A549 (cell line): ENCODE measurements around the gene MYORG. TPM values are rescaled to one million over a fixed set of nuclear protein-coding genes. Genes with fewer than 3 reads are reported as not detected.

Experiments
- ATAC-seq, 2 experiments: fragments of 200-7000 bp in 1 of 2; fragments of >200 bp in 1 of 2; cut with Nextera tagmentation in 1 of 2; cut with Tn5 transposase in 1 of 2; 3 replicates each; pipeline versions ENCODE4 v1.8.0 to v1.9.1; 2018 to 2020; ENCODE audit warnings: mild to moderate bottlenecking in 1 of 2, moderate library complexity in 1 of 2
- CTCF ChIA-PET: fragments of 300-600 bp; sonication (Branson Sonifier 250); formaldehyde crosslinking; extraction: SDS; loops from one replicate; lab custom pipeline; 2021; ENCODE audit warnings: antibody characterized with exemption, inconsistent platforms; lab: Yijun Ruan, JAX
- POLR2A ChIA-PET: fragments of 350-600 bp; formaldehyde crosslinking; extraction: SDS; loops from one replicate; lab custom pipeline; 2021; ENCODE audit warnings: antibody characterized with exemption, inconsistent platforms; lab: Yijun Ruan, JAX
- DNase-seq, 2 experiments: peaks; one replicate each; pipeline versions ENCODE4 v3.0.0 to v3.0.0-alpha.2; 2011 to 2016; ENCODE audit warnings: low read depth in 1 of 2, low spot score in 1 of 2
- FAIRE-seq: peaks from 2 replicates; lab custom pipeline; 2011; peaks lifted over from hg19 to GRCh38; lab: Jason Lieb, UNC
- H3K27ac ChIP-seq, 2 experiments: fragments of >200 bp; sonication (Bioruptor Twin); formaldehyde crosslinking; 3 replicates each; pipeline ENCODE4 v1.5.1; 2016 to 2017
- H3K4me1 ChIP-seq: fragments of >200 bp; sonication (Bioruptor Twin); formaldehyde crosslinking; 3 replicates; pipeline ENCODE4 v1.6.1; 2016
- H3K4me2 ChIP-seq: fragments of >200 bp; sonication (Bioruptor Twin); formaldehyde crosslinking; 3 replicates; pipeline ENCODE4 v1.6.1; 2016
- H3K4me3 ChIP-seq: fragments of >200 bp; sonication (Bioruptor Twin); formaldehyde crosslinking; 3 replicates; pipeline ENCODE4 v1.5.1; 2016
- H3K9me3 ChIP-seq: fragments of >200 bp; sonication (Bioruptor Twin); formaldehyde crosslinking; 3 replicates; pipeline ENCODE4 v1.6.1; 2016
- BHLHE40 ChIP-seq: IDR thresholded peaks from 2 replicates; pipeline ENCODE4 v1.6.1; 2012; ENCODE audit warnings: low read depth, low read length, inconsistent platforms
- CEBPB ChIP-seq, 2 experiments: fragments of >200 bp in 1 of 2; sonication (Bioruptor Twin) in 1 of 2; formaldehyde crosslinking in 1 of 2; IDR thresholded peaks; 2 replicates each; pipeline ENCODE4 v1.6.1; 2012 to 2016
- EHMT2 ChIP-seq: fragments of 200-600 bp; sonication (generic); IDR thresholded peaks from 2 replicates; pipeline ENCODE4 v1.6.1; 2016; ENCODE audit warnings: antibody characterized with exemption, low read depth, mild to moderate bottlenecking, moderate library complexity
- EP300 ChIP-seq, 2 experiments: fragments of >200 bp; sonication (Bioruptor Twin); formaldehyde crosslinking; IDR thresholded peaks; 2 replicates in 1 of 2; 3 replicates in 1 of 2; pipeline ENCODE4 v1.6.1; 2016 to 2017
- ESRRA ChIP-seq: fragments of 150-350 bp; IDR thresholded peaks from 2 replicates; pipeline ENCODE4 v1.6.1; 2014; ENCODE audit warnings: mild to moderate bottlenecking, low read length, borderline replicate concordance
- FOSL2 ChIP-seq, 2 experiments: fragments of 450-650 bp in 1 of 2; fragments of >200 bp in 1 of 2; sonication (Bioruptor Twin) in 1 of 2; formaldehyde crosslinking; IDR thresholded peaks; 2 replicates each; pipeline versions ENCODE4 v1.5.0 to v1.6.1; 2016 to 2020; ENCODE audit warnings: mild to moderate bottlenecking in 1 of 2, moderate library complexity in 1 of 2
- GATA3 ChIP-seq: IDR thresholded peaks from 2 replicates; pipeline ENCODE4 v1.6.1; 2012; ENCODE audit warnings: borderline replicate concordance
- HDAC2 ChIP-seq: fragments of 200-600 bp; sonication (generic); IDR thresholded peaks from 2 replicates; pipeline ENCODE4 v1.6.1; 2016
- HEYL ChIP-seq: fragments of 250-450 bp; sonication (Bioruptor Pico); IDR thresholded peaks from 2 replicates; pipeline ENCODE4 v1.8.0; 2021; ENCODE audit warnings: mild to moderate bottlenecking, moderate library complexity
- HOXB13 ChIP-seq: fragments of 250-450 bp; sonication (Bioruptor Pico); IDR thresholded peaks from 2 replicates; pipeline ENCODE4 v1.5.0; 2020; ENCODE audit warnings: low read depth, mild to moderate bottlenecking, moderate library complexity
- JUN ChIP-seq, 2 experiments: fragments of >200 bp; sonication (Bioruptor Twin); formaldehyde crosslinking; IDR thresholded peaks; 2 replicates in 1 of 2; 3 replicates in 1 of 2; pipeline ENCODE4 v1.6.1; 2016 to 2017
- KDM1A ChIP-seq: fragments of 200-600 bp; sonication (generic); IDR thresholded peaks from 2 replicates; pipeline ENCODE4 v1.6.1; 2016; ENCODE audit warnings: low read depth, mild to moderate bottlenecking
- MYC ChIP-seq: IDR thresholded peaks from 2 replicates; pipeline ENCODE4 v1.6.1; 2012; ENCODE audit warnings: mild to moderate bottlenecking, inconsistent platforms, low read length, improper control_type of control experiment, borderline replicate concordance
- NPAS2 ChIP-seq: fragments of 250-450 bp; sonication (Bioruptor Pico); IDR thresholded peaks from 2 replicates; pipeline ENCODE4 v1.8.0; 2022; ENCODE audit warnings: mild to moderate bottlenecking, moderate library complexity, borderline replicate concordance
- NR3C1 ChIP-seq: fragments of >200 bp; sonication (Bioruptor Twin); formaldehyde crosslinking; IDR thresholded peaks from 3 replicates; pipeline ENCODE4 v1.6.1; 2017
- PHF8 ChIP-seq: fragments of 200-600 bp; sonication (generic); IDR thresholded peaks from 2 replicates; pipeline ENCODE4 v1.6.1; 2016; ENCODE audit warnings: low read depth, mild to moderate bottlenecking, antibody characterized with exemption, moderate library complexity, borderline replicate concordance
- POLR2AphosphoS2 ChIP-seq: conservative IDR thresholded peaks from 2 replicates; pipeline ENCODE4 v1.6.1; 2012; ENCODE audit warnings: low read length, improper control_type of control experiment, inconsistent platforms
- SMC3 ChIP-seq: fragments of >200 bp; sonication (Bioruptor Twin); formaldehyde crosslinking; IDR thresholded peaks from 3 replicates; pipeline ENCODE4 v1.6.1; 2018; ENCODE audit warnings: inconsistent platforms
- SREBF2 ChIP-seq: fragments of 450-650 bp; IDR thresholded peaks from 2 replicates; pipeline ENCODE4 v1.6.1; 2014; ENCODE audit warnings: mild to moderate bottlenecking, moderate library complexity
- ZFP36 ChIP-seq: fragments of 450-650 bp; IDR thresholded peaks from 2 replicates; pipeline ENCODE4 v1.6.1; 2014; ENCODE audit warnings: borderline replicate concordance; ENCODE audit not compliant: partially characterized antibody
- WGBS: methylation state at CpG from one replicate; pipeline ENCODE4 v1.1.6; 2017; ENCODE audit errors: missing lambda C conversion rate; 5-methylcytosine and 5-hydroxymethylcytosine counted together
- polyA plus RNA-seq, 4 experiments: library from polyadenylated mRNA; depleted of rRNA in 3 of 4; stranded (reverse); fragments of >200 nt; fragmentation: RNase III in 1 of 4; extraction: RNeasy Plus Mini Kit Qiagen cat#74134 plus additional on column Dnase treatment in 1 of 4; gene quantifications; 2 replicates in 3 of 4; 3 replicates in 1 of 4; pipeline ENCODE4 v1.2.3, GENCODE V29; 2011 to 2017
- TF ChIP-seq, protein P1 (sequence below): fragments of 150-350 bp; IDR thresholded peaks from 2 replicates; pipeline ENCODE4 v1.6.1; 2014; ENCODE audit warnings: low read depth, mild to moderate bottlenecking, low read length
- TF ChIP-seq, protein P2 (sequence below): fragments of >200 bp; sonication (Bioruptor Twin); formaldehyde crosslinking; IDR thresholded peaks from 3 replicates; pipeline ENCODE4 v1.5.1; 2016
- TF ChIP-seq, protein P3 (sequence below): fragments of 250-450 bp; sonication (Bioruptor Pico); IDR thresholded peaks from 2 replicates; pipeline ENCODE4 v1.5.0; 2020; ENCODE audit warnings: low read depth, mild to moderate bottlenecking, moderate library complexity

Gene MYORG
- polyA plus RNA-seq, 2 of the 4 experiments (the other 2 are of a cell fraction): 2.2 to 4.1 TPM

DNA sequence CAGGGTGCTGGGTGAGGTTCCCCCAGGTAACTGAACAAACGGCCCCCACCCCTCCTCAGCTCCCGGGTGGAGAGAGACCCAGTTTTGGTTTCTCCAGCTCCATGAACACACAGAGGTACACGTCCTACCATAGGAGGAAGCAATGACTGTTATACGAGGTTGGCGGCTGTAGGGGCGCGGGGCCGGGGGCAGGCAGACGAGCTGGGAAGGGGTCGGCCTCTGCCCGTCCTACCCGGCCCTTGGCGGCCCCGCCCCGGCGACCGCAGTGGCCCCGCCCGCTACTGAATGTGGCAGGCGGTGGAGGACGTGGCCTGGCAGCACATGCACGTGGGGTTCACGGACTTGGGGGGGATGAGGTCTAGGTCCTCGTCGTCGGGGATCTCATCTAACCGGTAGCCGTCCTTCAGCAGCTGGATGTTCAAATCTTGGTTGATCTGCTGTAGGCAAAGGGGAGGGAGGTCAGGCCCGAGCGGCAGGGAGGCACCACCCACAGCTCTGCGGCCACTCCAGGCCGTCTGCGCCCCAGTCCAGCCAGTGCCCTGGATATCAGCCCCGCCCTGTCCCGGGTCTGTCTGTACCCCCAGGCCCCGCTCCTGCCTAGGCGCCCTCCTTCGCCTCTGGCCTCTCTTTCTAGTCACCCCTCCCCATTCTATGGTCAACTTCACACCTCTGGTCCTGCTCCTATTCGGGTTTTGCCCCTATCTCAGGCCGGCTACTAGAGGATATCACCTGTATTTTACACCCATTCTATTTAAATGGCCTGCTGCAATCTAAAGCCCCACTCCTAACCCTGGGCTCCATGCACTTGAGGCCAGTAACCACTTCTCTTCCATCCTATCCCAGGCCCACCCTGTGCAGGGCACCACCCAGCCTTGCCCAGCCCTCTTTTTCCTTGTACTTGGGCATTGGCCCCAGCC lies 24.2 kb upstream of the MYORG start:
- H3K9me3 ChIP-seq: no peaks in the 10 kb centered on the region
- ATAC-seq (no peak), DNase-seq (no peak), FAIRE-seq (no peak)
- 91% methylated on average over 37 of the region's 40 CpGs for WGBS
- no peak overlapping the region for H3K4me2 ChIP-seq
- POLR2A ChIA-PET: no interaction called here
- H3K4me3 ChIP-seq: no peak overlapping the region
- CTCF ChIA-PET: interaction anchor here (0.6 to 1.3 kb wide), 4 partner anchors 9 to 191 kb away, joined by 3 to 6 read pairs (median 4); no protein-coding TSS in a partner anchor
- H3K27ac ChIP-seq: no peak overlapping the region
- no peak for TF ChIP-seq POLR2AphosphoS2
- TF ChIP-seq, protein P1, sequence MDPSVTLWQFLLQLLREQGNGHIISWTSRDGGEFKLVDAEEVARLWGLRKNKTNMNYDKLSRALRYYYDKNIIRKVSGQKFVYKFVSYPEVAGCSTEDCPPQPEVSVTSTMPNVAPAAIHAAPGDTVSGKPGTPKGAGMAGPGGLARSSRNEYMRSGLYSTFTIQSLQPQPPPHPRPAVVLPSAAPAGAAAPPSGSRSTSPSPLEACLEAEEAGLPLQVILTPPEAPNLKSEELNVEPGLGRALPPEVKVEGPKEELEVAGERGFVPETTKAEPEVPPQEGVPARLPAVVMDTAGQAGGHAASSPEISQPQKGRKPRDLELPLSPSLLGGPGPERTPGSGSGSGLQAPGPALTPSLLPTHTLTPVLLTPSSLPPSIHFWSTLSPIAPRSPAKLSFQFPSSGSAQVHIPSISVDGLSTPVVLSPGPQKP: no peak
- H3K4me1 ChIP-seq: 0 out of 3 replicates have a peak, but pooled peaks cover 3% of the 10 kb centered on the region

DNA sequence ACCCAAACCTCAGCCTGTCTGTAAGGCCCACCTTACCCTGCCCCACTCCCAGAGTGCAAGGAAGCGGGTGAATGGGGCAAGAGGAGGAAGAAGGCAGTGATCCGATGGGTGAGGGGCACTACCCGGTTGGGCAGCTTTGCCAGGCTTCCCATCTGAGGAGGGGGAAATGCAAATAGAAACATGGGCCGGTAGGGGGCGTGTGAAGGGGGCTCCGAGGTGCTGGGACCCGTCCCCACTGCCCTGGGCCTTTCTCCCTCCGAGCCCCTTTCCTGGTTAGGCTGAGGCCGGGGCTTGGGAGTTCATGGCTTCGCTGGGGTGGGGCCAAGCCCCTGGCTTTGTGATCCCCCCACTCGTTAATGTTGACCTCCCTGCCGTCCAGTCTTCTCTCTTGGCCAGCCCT lies 23.6 kb upstream of the MYORG start:
- Histone ChIP-seq H3K9me3 (no peaks in the 10 kb centered on the region), H3K4me3 (no peak overlapping the region), H3K4me2 (no peak overlapping the region), H3K27ac (no peak overlapping the region), H3K4me1 (0 out of 3 replicates have a peak, but pooled peaks cover 3% of the 10 kb centered on the region)
- 77% methylated on average over 12 of the region's 12 CpGs for WGBS
- ChIA-PET POLR2A (no interaction called here), CTCF (interaction anchor here (0.7 to 1.3 kb wide), 3 partner anchors 8 to 192 kb away, joined by 3 to 6 read pairs (median 4); no protein-coding TSS in a partner anchor)
- no peak for TF ChIP-seq POLR2AphosphoS2
- TF ChIP-seq KDM1A: no peak
- no peak for TF ChIP-seq GATA3
- DNase-seq (no peak), FAIRE-seq (no peak), ATAC-seq (no peak)

DNA sequence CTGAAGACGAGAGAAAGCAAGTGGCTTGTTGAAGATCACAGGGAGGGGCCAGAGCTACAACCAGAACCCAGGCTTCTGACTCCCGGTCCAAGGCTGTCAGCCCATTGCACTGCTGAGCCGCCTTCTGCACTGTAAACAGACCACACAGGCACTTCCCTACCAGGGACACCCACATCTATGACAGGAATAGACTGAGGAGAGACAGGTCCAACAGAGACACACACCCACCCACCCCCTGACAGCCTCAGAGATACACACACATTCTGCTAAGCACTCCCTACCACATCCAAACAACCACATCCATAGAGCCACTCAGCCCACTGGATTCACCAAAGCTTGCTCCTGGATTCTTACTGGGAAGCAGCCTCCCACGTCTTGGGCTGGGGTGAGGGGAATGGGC lies 23.0 kb upstream of the MYORG start:
- Histone ChIP-seq H3K27ac (no peak overlapping the region), H3K9me3 (no peaks in the 10 kb centered on the region), H3K4me2 (no peak overlapping the region), H3K4me1 (0 out of 3 replicates have a peak, but pooled peaks cover 3% of the 10 kb centered on the region), H3K4me3 (no peak overlapping the region)
- FAIRE-seq (no peak), DNase-seq (no peak), ATAC-seq (no peak)
- ChIA-PET POLR2A (no interaction called here), CTCF (interaction anchor here (1.3 to 3.8 kb wide), 4 partner anchors 21 to 204 kb away, joined by 3 to 14 read pairs (median 8); no protein-coding TSS in a partner anchor)
- TF ChIP-seq JUN (IDR thresholded peaks at IDR 0.05) (no peak), MYC (no peak), ZFP36 (no peak), SMC3 (no peak), EP300 (IDR thresholded peaks at IDR 0.05) (no peak), SREBF2 (no peak), EHMT2 (no peak), NR3C1 (no peak), HEYL (CRISPR knock-in tag) (no peak), ESRRA (no peak), HOXB13 (no peak), NPAS2 (CRISPR knock-in tag) (no peak), PHF8 (no peak), CEBPB (IDR thresholded peaks at IDR 0.05) (no peak), FOSL2 (IDR thresholded peaks at IDR 0.05) (no peak), FOSL2 (CRISPR knock-in tag; IDR thresholded peaks at IDR 0.05) (no peak), BHLHE40 (no peak), HDAC2 (no peak)
- TF ChIP-seq, protein P2, sequence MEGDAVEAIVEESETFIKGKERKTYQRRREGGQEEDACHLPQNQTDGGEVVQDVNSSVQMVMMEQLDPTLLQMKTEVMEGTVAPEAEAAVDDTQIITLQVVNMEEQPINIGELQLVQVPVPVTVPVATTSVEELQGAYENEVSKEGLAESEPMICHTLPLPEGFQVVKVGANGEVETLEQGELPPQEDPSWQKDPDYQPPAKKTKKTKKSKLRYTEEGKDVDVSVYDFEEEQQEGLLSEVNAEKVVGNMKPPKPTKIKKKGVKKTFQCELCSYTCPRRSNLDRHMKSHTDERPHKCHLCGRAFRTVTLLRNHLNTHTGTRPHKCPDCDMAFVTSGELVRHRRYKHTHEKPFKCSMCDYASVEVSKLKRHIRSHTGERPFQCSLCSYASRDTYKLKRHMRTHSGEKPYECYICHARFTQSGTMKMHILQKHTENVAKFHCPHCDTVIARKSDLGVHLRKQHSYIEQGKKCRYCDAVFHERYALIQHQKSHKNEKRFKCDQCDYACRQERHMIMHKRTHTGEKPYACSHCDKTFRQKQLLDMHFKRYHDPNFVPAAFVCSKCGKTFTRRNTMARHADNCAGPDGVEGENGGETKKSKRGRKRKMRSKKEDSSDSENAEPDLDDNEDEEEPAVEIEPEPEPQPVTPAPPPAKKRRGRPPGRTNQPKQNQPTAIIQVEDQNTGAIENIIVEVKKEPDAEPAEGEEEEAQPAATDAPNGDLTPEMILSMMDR: no peak
- TF ChIP-seq, protein P3, sequence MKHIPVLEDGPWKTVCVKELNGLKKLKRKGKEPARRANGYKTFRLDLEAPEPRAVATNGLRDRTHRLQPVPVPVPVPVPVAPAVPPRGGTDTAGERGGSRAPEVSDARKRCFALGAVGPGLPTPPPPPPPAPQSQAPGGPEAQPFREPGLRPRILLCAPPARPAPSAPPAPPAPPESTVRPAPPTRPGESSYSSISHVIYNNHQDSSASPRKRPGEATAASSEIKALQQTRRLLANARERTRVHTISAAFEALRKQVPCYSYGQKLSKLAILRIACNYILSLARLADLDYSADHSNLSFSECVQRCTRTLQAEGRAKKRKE (CRISPR knock-in tag): no peak
- 82% methylated on average over 4 of the region's 4 CpGs for WGBS
